DND-41 (cell line): Measurements from ENCODE around the gene KLF3.

Experiments
- CTCF ChIP-seq: IDR thresholded peaks from 2 replicates; pipeline ENCODE4 v1.5.1; 2012; ENCODE audit warnings: borderline replicate concordance, low read length, moderate library complexity, mild to moderate bottlenecking; ENCODE audit not compliant: poor library complexity, severe bottlenecking; ENCODE audit errors: extremely low read depth
- EZH2 ChIP-seq: IDR thresholded peaks from 3 replicates; pipeline ENCODE4 v1.6.1; 2012; ENCODE audit warnings: borderline replicate concordance, low read depth, mild to moderate bottlenecking, moderate library complexity, low read length, inconsistent platforms; ENCODE audit not compliant: severe bottlenecking

- TF ChIP-seq CTCF (no peak), EZH2 (no peak)
These were observed 42.2 kb upstream of the KLF3 start for GRCh38 chr4:38621831-38622230.
